ENCODE data around the gene TMEM147. TPM values are rescaled to one million over a fixed set of nuclear protein-coding genes. Genes with fewer than 3 reads are reported as not detected.

Gene TMEM147
- total RNA-seq, 1 experiment from 2014 or later, result 231 TPM

DNA sequence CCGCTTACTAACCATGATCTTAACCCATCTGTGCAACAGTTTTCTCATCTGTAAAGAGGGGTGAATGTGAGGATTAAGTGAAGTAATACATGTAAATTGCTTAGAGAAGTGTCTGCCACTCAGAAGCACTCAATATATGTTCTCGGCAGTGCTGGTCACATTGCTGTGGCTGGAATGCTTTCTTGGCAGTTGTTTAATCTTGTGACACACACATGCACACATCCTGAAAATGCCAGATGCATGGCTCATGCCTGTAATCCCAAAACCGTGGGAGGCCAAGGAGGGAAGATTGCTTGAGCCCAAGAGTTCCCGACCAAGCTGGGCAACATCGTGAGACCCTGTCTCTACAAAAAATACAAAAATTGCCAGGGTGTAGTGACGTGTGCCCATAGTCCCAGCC lies 27.1 kb upstream of the TMEM147 start:
- DNase-seq (ENCODE audit: extremely low read depth, low read depth), result no peak

DNA sequence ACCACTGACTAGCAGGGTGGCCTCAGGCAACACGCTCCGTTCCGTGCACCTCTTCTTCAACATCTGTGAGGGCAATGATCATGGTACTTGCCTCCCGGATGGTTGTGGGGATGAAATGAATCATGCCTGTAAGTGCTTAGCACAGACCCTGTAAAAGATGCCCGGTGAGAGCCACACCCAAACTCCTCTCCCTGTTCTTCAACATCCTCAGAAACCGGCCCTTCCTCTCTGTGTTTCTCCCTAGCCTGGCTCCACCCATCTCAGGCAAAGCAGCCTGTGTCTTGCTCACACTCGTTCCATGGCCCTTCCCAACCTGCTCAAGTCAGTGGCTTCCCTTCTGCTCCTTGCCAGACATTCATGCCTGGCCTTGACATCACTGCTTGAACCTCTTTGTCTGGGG lies 26.1 kb upstream of the TMEM147 start:
- DNase-seq (ENCODE audit: extremely low read depth, low read depth), result no peak

DNA sequence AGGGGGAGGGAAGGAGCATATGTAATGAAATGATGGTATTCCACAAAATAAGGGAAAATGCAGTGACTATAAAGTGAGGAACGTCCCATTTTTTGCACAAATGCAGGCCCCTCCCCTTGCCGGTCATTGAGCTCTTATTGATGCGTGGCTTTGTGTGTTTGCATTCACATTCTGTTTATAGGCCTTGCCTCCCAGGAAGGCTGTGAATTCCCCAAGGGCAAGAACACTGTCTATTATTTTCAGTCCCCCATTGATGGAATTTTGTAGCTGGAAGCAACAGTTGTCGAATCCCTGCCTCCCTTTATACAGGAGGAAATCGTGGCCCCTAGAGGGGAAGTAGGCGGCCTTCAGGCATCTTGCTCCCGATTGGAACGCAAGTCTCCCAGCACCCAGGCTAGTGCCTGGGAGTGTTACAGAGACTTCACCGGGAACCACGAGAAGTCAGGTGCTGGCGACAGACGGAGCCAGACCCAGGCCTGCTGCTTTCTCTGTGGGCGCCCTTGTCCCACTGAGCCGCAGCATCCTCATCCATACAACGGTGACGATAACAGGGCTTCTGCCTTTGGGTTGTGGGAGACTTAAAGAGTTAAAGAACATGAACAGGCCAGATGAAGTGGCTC lies 24.2 kb upstream of the TMEM147 start:
- DNase-seq (ENCODE audit: extremely low read depth, low read depth), result no peak

DNA sequence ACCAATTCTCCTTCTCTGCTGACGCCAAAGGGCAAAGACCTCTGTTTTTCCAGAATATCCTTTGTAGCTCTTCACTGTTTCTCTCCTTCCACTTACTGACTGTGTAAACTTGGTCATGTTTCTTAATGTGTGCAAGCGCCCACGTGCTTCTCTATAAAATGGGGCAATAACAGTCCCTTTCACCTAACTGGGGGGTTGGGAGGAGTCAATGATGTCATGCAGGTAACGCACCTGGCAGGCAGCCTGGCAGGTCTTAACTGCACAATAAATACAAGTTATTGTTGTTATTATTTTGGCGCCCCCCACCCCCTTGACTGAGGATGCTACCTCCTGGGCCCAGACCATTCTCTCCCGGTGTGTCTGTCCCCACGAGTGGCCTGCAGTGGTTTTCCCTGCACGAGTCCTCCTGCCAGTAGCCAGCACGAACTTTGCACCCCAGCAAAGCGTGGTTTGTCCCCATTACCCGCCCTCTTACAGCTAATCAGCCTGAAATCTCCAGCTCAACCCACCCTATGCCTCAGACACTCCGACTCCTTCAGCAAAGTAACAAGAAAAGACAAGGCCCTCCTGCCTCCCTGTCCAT lies 22.6 kb upstream of the TMEM147 start:
- no peak for DNase-seq (ENCODE audit: extremely low read depth, low read depth)

DNA sequence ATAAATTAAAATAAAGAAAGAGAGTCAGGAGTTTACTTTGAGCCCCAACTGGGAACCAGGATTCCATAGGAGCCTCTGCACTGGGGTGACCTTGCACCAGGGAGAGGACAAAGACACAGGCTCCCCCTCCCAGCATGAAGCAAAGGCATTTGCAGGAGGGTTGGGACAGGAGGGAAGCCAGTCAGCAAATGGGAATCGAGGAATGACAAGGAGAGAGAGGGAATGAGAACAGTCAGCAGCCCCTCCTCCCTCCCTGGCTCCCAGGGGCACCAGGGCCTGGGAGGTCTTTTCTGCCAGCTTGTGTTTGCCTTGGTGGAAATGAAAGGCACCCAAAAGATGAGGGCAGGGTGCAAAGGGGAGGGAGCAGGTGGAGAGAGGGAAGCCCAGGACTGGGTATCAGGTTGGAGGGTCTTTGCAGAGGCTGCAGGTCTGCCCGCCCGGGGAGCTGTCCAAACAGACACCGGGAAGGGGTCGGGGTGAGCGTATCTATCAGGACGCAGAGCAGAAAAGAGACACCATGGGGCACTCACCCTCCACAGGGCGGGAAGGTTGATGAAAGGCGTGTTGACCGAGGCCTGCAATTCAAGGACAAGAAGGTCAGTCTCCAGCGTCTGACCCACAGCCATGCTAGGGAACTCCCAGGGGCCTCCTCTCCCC lies 21.1 kb upstream of the TMEM147 start:
- DNase-seq (ENCODE audit: extremely low read depth, low read depth), result no peak

DNA sequence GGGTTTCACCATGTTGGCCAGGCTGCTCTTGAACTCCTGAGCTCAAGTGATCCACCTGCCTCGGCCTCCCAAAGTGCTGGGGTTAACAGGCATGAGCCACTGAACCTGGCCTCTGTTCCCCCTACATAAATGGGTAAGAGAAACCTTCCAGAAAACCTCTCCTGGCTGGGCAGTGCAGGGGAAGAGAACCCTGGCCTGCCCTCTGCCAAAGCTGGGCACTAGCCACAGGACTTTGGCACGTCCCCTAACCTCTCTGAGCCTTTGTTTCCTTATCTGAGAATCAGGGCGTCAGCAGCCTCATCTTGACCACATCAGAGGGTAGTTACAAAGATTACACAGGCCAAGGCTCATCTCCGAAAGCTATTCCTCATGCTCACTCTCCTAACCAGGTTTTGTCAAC lies 19.6 kb upstream of the TMEM147 start:
- DNase-seq (ENCODE audit: extremely low read depth, low read depth), result no peak

DNA sequence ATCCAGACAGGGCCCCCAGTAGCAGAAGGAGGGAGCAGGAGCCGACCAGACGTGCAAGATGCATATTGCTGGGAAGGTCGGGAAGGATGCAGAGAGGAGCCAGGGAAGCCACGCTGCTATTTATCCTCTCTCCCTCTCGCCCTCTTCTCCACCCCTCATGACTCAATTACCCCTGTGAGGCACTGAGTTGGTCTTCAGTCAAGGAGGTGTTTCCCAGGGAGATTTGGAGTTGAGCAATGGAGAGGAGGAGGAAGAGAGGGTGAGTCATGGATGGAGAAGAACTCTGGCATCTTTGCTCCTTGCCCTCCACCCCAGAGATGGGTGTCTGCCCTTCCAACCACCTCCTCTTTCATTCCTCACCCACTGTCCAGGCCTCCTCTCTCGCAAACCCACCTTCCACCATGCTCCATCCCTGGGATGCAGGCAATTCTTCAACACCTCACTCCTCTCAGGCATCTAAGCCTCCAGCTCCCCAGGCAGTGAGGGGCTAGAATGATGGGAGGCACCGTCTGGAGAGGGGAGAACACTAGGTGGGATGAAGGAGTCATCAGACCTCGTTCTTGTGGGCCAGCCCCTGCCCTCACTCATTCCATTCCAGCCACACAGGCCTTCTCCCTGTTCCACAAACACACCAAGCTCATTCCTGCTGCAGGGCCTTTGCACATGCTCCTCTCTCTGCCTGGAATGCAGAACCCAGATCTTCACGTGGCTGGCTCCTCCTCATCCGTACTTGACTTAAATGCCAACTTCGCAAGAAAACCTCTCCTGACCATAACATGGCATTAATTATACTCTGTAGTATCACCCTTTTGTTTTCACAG lies 17.0 kb upstream of the TMEM147 start, which contains the start of gene SBSN:
Gene SBSN, minus strand, starts transcription at position 94 of the 821 bp plus-strand sequence. Its CDS starts 30 bp downstream, at position 64.
- no peak for DNase-seq (ENCODE audit: extremely low read depth, low read depth)

DNA sequence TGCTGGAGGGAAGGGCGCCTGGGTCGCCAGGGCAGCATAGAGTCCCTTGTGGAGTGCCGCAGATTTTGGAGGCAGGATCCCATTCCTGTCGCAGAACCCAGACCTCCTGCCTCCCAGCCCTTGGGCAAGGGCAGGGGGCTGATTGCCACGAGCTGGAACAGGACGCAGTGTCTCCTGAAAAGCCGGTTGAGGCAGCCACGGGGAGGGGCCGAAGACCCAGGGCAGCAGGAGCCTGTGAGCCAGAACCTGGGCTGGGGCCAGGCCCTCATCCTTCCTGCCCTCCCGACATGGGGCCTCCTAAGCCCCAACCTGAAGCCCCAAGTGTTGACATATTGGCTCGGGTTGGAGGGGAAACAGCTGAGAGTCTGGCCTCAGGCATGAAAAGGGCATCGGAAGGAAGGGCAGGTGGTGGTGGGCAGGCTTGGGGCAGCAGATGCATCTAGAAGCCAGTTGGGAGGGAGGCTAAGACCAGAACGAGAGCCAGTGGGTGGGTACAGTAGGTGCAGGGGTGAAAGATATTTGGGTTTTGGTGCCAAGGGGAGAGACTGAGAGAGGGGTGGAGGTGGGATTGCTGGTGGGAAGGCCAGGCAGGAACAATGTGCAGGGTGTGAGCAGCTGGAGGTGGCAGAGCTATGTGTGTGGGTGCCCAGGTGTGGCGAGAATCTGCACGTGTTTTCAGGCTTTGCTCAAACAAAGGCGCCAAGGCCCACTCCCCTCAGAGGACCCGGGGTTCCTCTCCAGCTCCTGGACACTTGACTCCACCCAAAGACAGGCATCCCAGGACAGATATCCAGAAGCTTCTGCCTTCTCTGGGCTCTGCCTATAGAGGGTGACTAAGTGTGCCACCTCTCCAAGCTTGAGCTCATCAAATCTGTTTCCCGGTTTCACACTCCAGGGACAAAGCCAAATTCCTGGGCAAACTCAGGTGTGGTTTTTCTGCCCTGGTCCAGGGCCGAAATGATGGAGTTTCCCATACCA lies 15.9 kb upstream of the TMEM147 start:
- DNase-seq (ENCODE audit: extremely low read depth, low read depth), result no peak

DNA sequence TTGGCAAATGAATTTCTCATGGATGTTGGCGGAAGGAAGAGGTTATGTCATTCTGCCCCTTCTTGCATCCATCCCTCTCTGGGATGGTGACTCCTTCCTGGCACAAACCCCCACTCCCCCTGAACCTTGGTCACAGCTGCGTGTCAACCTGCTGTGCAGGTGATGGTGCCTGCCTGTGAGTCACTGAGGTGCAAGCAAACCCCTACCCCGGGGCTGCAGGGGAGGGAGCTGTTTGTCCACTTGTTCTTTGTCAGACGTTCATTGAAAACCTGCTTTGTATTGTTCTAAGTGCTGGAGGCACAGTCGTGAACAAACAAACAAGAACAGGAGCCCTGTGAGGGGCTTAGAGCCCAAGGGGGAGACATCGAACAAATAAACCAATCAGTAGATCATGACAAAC lies 14.1 kb upstream of the TMEM147 start:
- DNase-seq (ENCODE audit: extremely low read depth, low read depth), result no peak

DNA sequence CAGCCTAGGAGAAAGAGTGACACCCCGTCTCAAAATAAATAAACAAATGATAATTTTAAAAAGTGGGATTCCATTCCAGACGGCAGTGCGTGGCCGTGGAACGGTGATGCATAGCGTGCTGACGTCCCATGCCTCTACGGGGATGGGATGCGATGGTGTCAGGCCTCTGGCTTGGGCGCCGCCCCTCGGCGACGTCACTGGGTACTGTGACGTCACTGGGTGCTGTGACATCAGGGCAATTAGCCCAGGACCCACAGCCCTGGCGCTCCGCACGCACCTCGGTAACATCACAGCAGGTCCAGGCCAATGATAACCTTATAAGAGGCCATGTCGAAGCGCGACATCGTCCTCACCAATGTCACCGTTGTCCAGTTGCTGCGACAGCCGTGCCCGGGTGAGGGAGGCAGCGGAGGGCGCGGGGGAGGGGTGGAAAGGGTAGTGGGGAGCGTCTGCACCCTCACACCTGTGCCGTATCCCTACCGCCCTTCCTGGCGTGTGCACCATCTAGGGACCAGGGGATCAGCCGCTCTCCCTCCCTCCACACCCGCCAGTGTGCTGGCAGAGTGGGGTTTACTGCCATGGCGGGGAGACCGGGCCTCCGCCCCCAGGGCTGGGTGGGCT lies 12.1 kb upstream of the TMEM147 start, which contains the start of gene GAPDHS:
Gene GAPDHS, plus strand, starts transcription at position 256 of the 621 bp plus-strand sequence. Its CDS starts 72 bp downstream, at position 328.
- no peak for DNase-seq (ENCODE audit: extremely low read depth, low read depth)

DNA sequence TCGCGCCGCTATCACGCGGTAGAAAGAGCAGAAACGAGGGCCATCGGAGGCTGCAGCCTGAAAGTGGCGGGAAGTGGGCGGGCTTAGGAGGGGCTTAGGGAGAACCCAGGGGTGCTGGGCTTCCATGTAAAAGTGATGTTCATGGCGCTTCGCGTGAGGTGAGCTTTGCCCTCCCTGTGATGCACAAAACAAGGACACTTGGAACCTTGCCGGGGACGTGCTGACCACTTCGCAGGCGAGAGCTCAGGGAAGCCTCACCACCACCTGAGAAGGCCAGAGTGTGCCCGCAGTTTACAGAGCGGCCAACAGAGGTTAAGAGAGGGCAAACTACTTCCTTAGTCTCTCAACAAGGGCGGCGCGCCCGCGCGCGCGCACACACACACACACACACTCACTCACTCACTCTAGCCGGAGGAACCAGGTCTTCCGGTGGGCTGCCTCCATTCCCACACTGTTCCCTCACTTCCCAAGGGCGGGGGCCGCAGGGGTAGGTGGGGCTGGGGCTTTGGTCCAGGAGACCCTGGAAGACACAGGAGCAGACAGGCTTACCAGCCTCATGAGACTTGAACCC lies 11.5 kb upstream of the TMEM147 start:
- no peak for DNase-seq (ENCODE audit: extremely low read depth, low read depth)

DNA sequence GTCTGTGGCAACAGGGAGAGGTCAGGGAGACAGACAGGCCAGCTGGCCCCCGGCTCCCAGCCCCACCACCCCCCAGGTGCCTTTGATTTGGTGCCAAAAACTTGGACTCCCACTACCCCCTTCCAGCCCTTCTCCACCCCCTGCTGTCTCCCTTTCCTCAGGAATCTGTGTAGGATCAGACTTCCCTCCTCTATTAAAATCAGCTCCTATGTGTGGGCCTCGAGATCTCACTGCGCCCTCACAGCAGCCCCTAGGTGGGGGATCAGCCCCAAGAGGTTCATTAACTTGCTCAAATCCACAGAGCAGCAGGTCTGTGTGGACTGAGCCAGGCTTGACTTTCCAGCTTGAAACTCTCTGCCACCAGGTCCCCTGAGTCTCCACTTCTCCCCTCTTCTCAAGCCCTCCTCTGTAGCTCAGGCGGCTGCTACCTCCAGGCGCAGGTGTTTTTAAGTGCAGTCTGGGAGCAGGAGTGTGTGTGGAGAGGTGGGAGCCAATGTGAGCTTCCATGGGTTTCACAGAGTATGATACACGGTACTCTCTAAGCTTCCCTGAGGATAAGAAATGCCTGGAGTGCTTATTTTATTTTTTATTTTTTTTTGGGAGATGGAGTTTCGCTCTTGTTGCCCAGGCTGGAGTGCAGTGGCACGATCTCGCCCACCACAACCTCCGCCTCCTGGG lies 10.5 kb upstream of the TMEM147 start:
- DNase-seq (ENCODE audit: extremely low read depth, low read depth), result no peak

DNA sequence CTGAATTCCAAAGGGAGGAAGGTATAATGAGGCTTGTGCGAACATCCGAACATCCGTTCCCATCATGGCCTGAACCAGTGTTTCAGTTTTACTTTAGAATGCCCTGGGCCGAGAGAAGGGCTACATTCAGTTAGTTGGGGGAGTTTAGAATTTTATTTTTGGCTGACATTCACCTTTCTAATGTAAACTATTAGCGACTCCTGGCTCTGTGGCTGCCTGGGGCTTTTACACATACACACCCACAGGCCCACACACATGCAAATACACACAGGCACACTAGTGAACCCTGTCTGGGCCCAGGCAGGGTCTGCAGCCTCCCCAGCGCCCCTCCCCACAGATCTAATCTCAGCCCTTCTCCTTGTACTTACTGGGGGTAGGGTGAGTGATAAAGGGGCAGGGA lies 6.1 kb upstream of the TMEM147 start:
- DNase-seq (ENCODE audit: extremely low read depth, low read depth), result no peak

DNA sequence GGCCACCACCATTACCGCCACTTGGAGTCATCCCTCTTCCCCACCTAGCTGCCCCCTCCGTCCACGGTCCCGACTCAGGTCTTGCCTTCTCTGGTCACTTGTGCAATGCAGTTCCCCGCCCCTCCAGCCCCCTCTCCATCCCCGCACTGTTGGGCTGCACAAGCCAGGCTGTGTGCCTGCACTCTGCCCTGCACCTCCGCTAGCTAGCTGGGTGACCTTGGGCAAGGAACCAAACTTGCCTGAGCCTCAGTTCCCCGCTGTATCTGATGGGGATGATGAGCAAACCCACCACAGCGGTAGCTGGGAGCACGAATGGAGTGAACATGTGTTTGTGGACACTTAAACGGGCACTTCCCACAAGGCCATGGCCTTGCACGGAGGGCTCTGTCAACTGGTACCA lies 5.6 kb upstream of the TMEM147 start:
- DNase-seq (ENCODE audit: extremely low read depth, low read depth), result no peak

DNA sequence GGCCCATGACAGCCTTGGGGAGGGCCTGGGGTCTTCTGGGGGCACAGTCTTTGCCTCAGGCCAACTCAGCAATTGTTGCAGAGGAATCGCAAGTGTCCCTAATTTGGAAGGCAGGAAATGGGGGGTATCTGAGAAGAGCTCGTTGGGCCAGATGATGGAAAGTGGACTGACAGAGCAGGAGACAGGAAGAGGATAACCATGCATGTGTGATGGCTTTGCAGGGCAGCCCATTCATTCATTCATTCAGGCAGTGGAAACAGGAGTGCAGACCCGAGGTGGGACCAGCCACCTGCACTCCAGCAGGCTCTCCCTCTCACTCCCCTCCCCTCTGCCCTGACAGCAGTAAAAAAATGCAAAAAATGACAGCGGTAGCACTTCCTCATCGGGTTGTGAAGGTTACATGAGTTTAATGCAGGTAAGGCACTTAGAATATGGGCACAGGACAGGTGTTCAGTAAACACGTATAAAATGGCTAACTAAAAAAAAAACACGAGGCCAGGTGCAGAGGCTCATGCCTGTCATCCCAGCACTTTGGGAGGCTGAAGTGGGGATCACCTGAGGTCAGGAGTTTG lies 5.0 kb upstream of the TMEM147 start:
- no peak for DNase-seq (ENCODE audit: extremely low read depth, low read depth)

DNA sequence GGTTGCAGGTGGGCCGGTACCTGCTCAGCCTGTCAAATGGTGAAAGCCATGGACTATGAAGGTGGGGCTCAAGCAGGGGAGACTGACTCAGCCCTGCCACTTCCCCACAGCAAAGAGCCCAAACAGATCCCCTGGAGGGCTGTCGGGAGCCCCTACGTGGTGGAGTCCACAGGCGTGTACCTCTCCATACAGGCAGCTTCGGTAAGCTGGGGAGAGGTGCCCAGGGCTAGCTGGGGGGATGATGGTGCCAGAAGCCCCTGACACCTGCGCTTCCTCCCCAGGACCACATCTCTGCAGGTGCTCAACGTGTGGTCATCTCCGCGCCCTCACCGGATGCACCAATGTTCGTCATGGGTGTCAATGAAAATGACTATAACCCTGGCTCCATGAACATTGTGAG lies 3.2 kb upstream of the TMEM147 start:
- DNase-seq (ENCODE audit: extremely low read depth, low read depth), result no peak

DNA sequence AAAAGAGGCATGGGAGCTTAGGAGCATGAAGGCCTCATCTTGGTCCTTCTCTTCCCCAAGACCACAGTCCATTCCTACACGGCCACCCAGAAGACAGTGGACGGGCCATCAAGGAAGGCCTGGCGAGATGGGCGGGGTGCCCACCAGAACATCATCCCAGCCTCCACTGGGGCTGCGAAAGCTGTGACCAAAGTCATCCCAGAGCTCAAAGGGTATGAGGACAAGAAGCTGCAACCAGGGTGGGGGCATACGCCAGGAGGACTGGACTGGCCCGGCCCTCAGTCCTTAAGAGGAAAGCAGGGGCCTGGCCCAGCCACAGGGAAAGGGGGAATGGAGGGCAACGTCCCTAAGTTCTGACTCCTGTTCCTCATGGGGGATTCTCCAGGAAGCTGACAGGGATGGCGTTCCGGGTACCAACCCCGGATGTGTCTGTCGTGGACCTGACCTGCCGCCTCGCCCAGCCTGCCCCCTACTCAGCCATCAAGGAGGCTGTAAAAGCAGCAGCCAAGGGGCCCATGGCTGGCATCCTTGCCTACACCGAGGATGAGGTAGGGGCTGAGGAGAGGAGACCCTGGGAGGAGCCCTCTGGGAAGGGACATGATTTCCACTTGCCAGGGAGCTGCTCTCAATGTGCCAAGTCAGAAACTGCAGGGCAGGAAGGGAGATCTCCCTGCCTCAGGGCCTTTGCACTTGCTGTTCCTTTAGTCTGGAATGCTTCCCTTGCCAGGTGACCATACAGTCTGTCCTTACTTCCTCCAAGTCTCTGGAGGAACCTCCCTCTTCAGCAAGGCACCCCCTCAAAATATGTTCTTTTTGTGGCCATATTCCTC lies 1.9 kb upstream of the TMEM147 start:
- DNase-seq (ENCODE audit: extremely low read depth, low read depth), result no peak
